OCI-LY1 (cell line): ENCODE results near the gene KCNJ3.

Source experiments
- H2AFZ ChIP-seq: fragments of 200-600 bp; sonication (generic), shearing (Covaris generic); 2 replicates; pipeline ENCODE4 v1.6.0; 2014; ENCODE audit warnings: antibody characterized with exemption, mild to moderate bottlenecking, low read length
- H3F3A ChIP-seq: fragments of 200-600 bp; sonication (generic), shearing (Covaris generic); 2 replicates; pipeline ENCODE4 v1.6.0; 2014; ENCODE audit warnings: mild to moderate bottlenecking, antibody characterized with exemption, low read length, moderate library complexity; ENCODE audit not compliant: insufficient read depth
- H3K27ac ChIP-seq: fragments of 200-600 bp; sonication (generic); 2 replicates; pipeline ENCODE4 v1.5.1; 2014; ENCODE audit warnings: low read length, mixed run types, mild to moderate bottlenecking, low read depth; ENCODE audit not compliant: poor library complexity, severe bottlenecking
- H3K27me3 ChIP-seq: fragments of 200-600 bp; sonication (generic); 2 replicates; pipeline ENCODE4 v1.6.0; 2014; ENCODE audit warnings: antibody characterized with exemption, mild to moderate bottlenecking, low read length, moderate library complexity; ENCODE audit not compliant: insufficient read depth
- H3K36me3 ChIP-seq: fragments of 200-600 bp; sonication (generic); 2 replicates; pipeline ENCODE4 v1.6.1; 2014; ENCODE audit warnings: mild to moderate bottlenecking, antibody characterized with exemption, low read length, moderate library complexity, mixed read lengths; ENCODE audit not compliant: insufficient read depth
- H3K4me1 ChIP-seq: fragments of 200-600 bp; sonication (generic); 2 replicates; pipeline ENCODE4 v1.5.1; 2014; ENCODE audit warnings: mild to moderate bottlenecking, low read length, moderate library complexity; ENCODE audit not compliant: insufficient read depth, severe bottlenecking
- H3K4me2 ChIP-seq: fragments of 200-600 bp; sonication (generic), shearing (Covaris generic); 2 replicates; pipeline ENCODE4 v1.6.1; 2014; ENCODE audit warnings: low read length
- H3K4me3 ChIP-seq: fragments of 200-600 bp; sonication (generic); 2 replicates; pipeline ENCODE4 v1.5.1; 2014; ENCODE audit warnings: low read length, low read depth, mild to moderate bottlenecking, mixed read lengths; ENCODE audit not compliant: poor library complexity, severe bottlenecking
- H3K79me2 ChIP-seq: fragments of 200-600 bp; shearing (Covaris generic); 2 replicates; pipeline ENCODE4 v1.6.1; 2016; ENCODE audit warnings: mixed run types, low read length, mixed read lengths; ENCODE audit not compliant: insufficient read depth
- H3K9ac ChIP-seq: fragments of 200-600 bp; sonication (generic), shearing (Covaris generic); 2 replicates; pipeline ENCODE4 v1.6.1; 2014; ENCODE audit warnings: mild to moderate bottlenecking, low read length, mixed read lengths
- H3K9me2 ChIP-seq: fragments of 200-600 bp; sonication (generic), shearing (Covaris generic); 2 replicates; pipeline ENCODE4 v1.6.1; 2014; ENCODE audit warnings: low read depth, mild to moderate bottlenecking, low read length, mixed read lengths
- H3K9me3 ChIP-seq: fragments of 200-600 bp; shearing (Covaris generic); 2 replicates; pipeline ENCODE4 v1.6.1; 2014; ENCODE audit warnings: low read length, mixed read lengths
- H4K20me1 ChIP-seq: fragments of 200-600 bp; sonication (generic), shearing (Covaris generic); 2 replicates; pipeline ENCODE4 v1.6.0; 2016; ENCODE audit warnings: mild to moderate bottlenecking, low read length; ENCODE audit not compliant: insufficient read depth
- CTCF ChIP-seq: fragments of 200-600 bp; sonication (generic), shearing (Covaris generic); IDR thresholded peaks from 2 replicates; pipeline ENCODE4 v1.5.1; 2017; ENCODE audit warnings: mild to moderate bottlenecking, antibody characterized with exemption, low read length, moderate library complexity, mixed read lengths
- EZH2 ChIP-seq: fragments of 200-600 bp; sonication (generic), shearing (Covaris generic); IDR thresholded peaks from 2 replicates; pipeline ENCODE4 v1.8.0; 2017; ENCODE audit warnings: borderline replicate concordance, mixed run types, mild to moderate bottlenecking, antibody characterized with exemption, low read length, moderate library complexity, mixed read lengths

KCNJ3 gene

GRCh38 chr2:154698296-154698720 lies at the start of gene KCNJ3:
Gene KCNJ3, plus strand, starts transcription at chr2:154698695. Its CDS starts 81 bp downstream, at chr2:154698776.
- Histone ChIP-seq H3K9ac (no peak within 1 kb of the TSS), H3K4me1 (peaks cover 16% of the 10 kb centered on the region), H3K4me2 (no peak within 1 kb of the TSS), H3K36me3 (no peaks in the 10 kb centered on the region; the same call in 1 of the 2 replicates), H3K27me3 (no peaks in the 10 kb centered on the region), H4K20me1 (no peaks in the 10 kb centered on the region), H3K4me3 (no peak within 1 kb of the TSS), H2AFZ (no peak within 1 kb of the TSS), H3K9me3 (no peaks in the 10 kb centered on the region), H3K79me2 (no peaks in the 10 kb centered on the region), H3K9me2 (no peaks in the 10 kb centered on the region), H3K27ac (no peak within 1 kb of the TSS), H3F3A (no peaks in the 10 kb centered on the region)
- TF ChIP-seq CTCF (no peak), EZH2 (no peak)

GRCh38 chr2:154655499-154655898 lies 43.0 kb upstream of the KCNJ3 start:
- TF ChIP-seq EZH2 (no peak), CTCF (no peak)
- no peaks in the 10 kb centered on the region for H4K20me1 ChIP-seq

GRCh38 chr2:154658854-154659253 lies 39.6 kb upstream of the KCNJ3 start:
- no peak overlapping the region for H2AFZ ChIP-seq
- TF ChIP-seq EZH2 (no peak), CTCF (no peak)

More at GRCh38 chr2:154655499-154655898, 43.0 kb upstream of the KCNJ3 start:
- H3K4me2 ChIP-seq = no peak overlapping the region
- no peak overlapping the region for H3K9ac ChIP-seq
- 0 out of 2 replicates have a peak overlapping the region, but pooled peaks have one; percentile 44 for H2AFZ ChIP-seq
- no peak overlapping the region for H3K4me3 ChIP-seq
- H3K27ac ChIP-seq = no peak overlapping the region
- no peaks in the 10 kb centered on the region for H3K27me3 ChIP-seq
- no peaks in the 10 kb centered on the region for H3F3A ChIP-seq
- H3K79me2 ChIP-seq = no peaks in the 10 kb centered on the region
- H3K9me3 ChIP-seq = no peaks in the 10 kb centered on the region
- H3K4me1 ChIP-seq = no peaks in the 10 kb centered on the region
- no peaks in the 10 kb centered on the region for H3K9me2 ChIP-seq
- no peaks in the 10 kb centered on the region for H3K36me3 ChIP-seq

More at GRCh38 chr2:154658854-154659253, 39.6 kb upstream of the KCNJ3 start:
- H3K9me3 ChIP-seq = 0 out of 2 replicates have a peak, but pooled peaks cover 3% of the 10 kb centered on the region
- no peak overlapping the region for H3K4me3 ChIP-seq
- no peaks in the 10 kb centered on the region for H4K20me1 ChIP-seq
- no peaks in the 10 kb centered on the region for H3F3A ChIP-seq
- no peaks in the 10 kb centered on the region for H3K79me2 ChIP-seq
- H3K9me2 ChIP-seq = no peaks in the 10 kb centered on the region
- H3K27ac ChIP-seq = no peak overlapping the region
- H3K36me3 ChIP-seq = no peaks in the 10 kb centered on the region
- H3K4me2 ChIP-seq = no peak overlapping the region
- no peak overlapping the region for H3K9ac ChIP-seq
- H3K27me3 ChIP-seq = no peaks in the 10 kb centered on the region
- H3K4me1 ChIP-seq = no peaks in the 10 kb centered on the region
